Skin of body (tissue), 2 donors: Measurements from ENCODE around the gene WDR1. TPM values are rescaled to one million over a fixed set of nuclear protein-coding genes. Genes with fewer than 3 reads are reported as not detected.

ENCODE experiments used
- DNase-seq: peaks from one replicate; lab custom pipeline; 2025; lab: John Stamatoyannopoulos, UW
- total RNA-seq: library from RNA; depleted of rRNA; stranded (reverse); fragments of >200 nt; gene quantifications from one replicate; pipeline ENCODE4 v1.2.3, GENCODE V29; 2014

WDR1 gene
- total RNA-seq, 1 donor from 2014 or later, result 90.7 TPM

- no peak for DNase-seq
Measured at GRCh38 chr4:10099499-10100325, 16.9 kb downstream of the WDR1 start.

- no peak for DNase-seq
Measured at GRCh38 chr4:10098780-10099160, 17.8 kb downstream of the WDR1 start.

GRCh38 chr4:10097906-10098779 is 18.5 kb downstream of the WDR1 start:
- no peak for DNase-seq

GRCh38 chr4:10096978-10097335 is 19.6 kb downstream of the WDR1 start:
- no peak for DNase-seq

GRCh38 chr4:10096201-10096977 is 20.2 kb downstream of the WDR1 start:
- DNase-seq, result no peak

GRCh38 chr4:10095296-10095991 is 21.2 kb downstream of the WDR1 start:
- no peak for DNase-seq

- DNase-seq, result no peak
Measured at GRCh38 chr4:10094841-10095240, 21.8 kb downstream of the WDR1 start.

- peak; percentile 9 for DNase-seq
Measured at GRCh38 chr4:10093801-10094552, 22.6 kb downstream of the WDR1 start.

GRCh38 chr4:10093271-10093621 is 23.4 kb downstream of the WDR1 start:
- DNase-seq, result no peak

- no peak for DNase-seq
Measured at GRCh38 chr4:10092481-10093270, 23.9 kb downstream of the WDR1 start.

GRCh38 chr4:10091531-10092181 is 24.9 kb downstream of the WDR1 start:
- no peak for DNase-seq

GRCh38 chr4:10090467-10091250 is 25.9 kb downstream of the WDR1 start:
- DNase-seq, result no peak

- peak; percentile 10 for DNase-seq
Measured at GRCh38 chr4:10089346-10089745, 27.3 kb downstream of the WDR1 start.

- peak; percentile 17 for DNase-seq
Measured at GRCh38 chr4:10088135-10089010, 28.2 kb downstream of the WDR1 start.

- no peak for DNase-seq
Measured at GRCh38 chr4:10087152-10087791, 29.3 kb downstream of the WDR1 start.

GRCh38 chr4:10086506-10087120 is 30.0 kb downstream of the WDR1 start:
- no peak for DNase-seq
